H1 (cell line): ENCODE results near the gene ATAD3A. TPM values are rescaled to one million over a fixed set of nuclear protein-coding genes. Genes with fewer than 3 reads are reported as not detected.
"Not testable (repeated sequence)": the region's sequence is repeated elsewhere in the genome, so short reads cannot be mapped to it uniquely, and the experiment has no call there.

Experiments
- CTCF ChIA-PET: fragments of 300-600 bp; sonication (Branson Sonifier 250); formaldehyde crosslinking; loops from one replicate; lab custom pipeline; 2021; ENCODE audit not compliant: partially characterized antibody; lab: Charles Lee
- POLR2A ChIA-PET: fragments of 300-600 bp; sonication (Branson Sonifier 250); formaldehyde crosslinking; loops from one replicate; lab custom pipeline; 2021; ENCODE audit warnings: inconsistent platforms; ENCODE audit not compliant: partially characterized antibody; lab: Charles Lee
- DNase-seq, 2 experiments: peaks; one replicate each; pipeline versions ENCODE4 v3.0.0 to v3.0.0-alpha.2; 2010 to 2022; ENCODE audit warnings: low spot score in 2 of 2, low read depth in 1 of 2, mixed read lengths in 1 of 2
- FAIRE-seq: peaks from 2 replicates; lab custom pipeline; 2011; peaks lifted over from hg19 to GRCh38; lab: Jason Lieb, UNC
- H2AFZ ChIP-seq: 2 replicates; pipeline ENCODE4 v1.8.1; 2012; ENCODE audit warnings: low read length, inconsistent platforms
- H2AK5ac ChIP-seq: 2 replicates; pipeline ENCODE4 v1.6.1; 2013; ENCODE audit warnings: low read depth, low read length
- H2BK120ac ChIP-seq: replicated peaks from 2 replicates; pipeline ENCODE3; 2013; ENCODE audit warnings: low read depth, low read length, inconsistent platforms
- H2BK12ac ChIP-seq: 2 replicates; pipeline ENCODE4 v1.6.1; 2013; ENCODE audit warnings: low read depth, low read length
- H2BK15ac ChIP-seq: 2 replicates; pipeline ENCODE4 v1.6.1; 2013; ENCODE audit warnings: low read length
- H2BK20ac ChIP-seq: 2 replicates; pipeline ENCODE4 v1.6.1; 2013; ENCODE audit warnings: low read length
- H2BK5ac ChIP-seq: 2 replicates; pipeline ENCODE4 v1.6.1; 2013; ENCODE audit warnings: low read depth, low read length
- H3K14ac ChIP-seq: 2 replicates; pipeline ENCODE4 v1.6.1; 2013; ENCODE audit warnings: inconsistent platforms; ENCODE audit not compliant: insufficient read length
- H3K18ac ChIP-seq: 2 replicates; pipeline ENCODE4 v1.6.1; 2013; ENCODE audit warnings: low read length; ENCODE audit errors: extremely low read depth
- H3K23ac ChIP-seq: 2 replicates; pipeline ENCODE4 v1.6.1; 2013; ENCODE audit warnings: inconsistent platforms; ENCODE audit not compliant: insufficient read length
- H3K23me2 ChIP-seq: 2 replicates; pipeline ENCODE4 v1.6.1; 2013; ENCODE audit warnings: low read depth, low read length
- H3K27ac ChIP-seq: 2 replicates; pipeline ENCODE4 v1.6.1; 2011; ENCODE audit warnings: low read depth, low read length, inconsistent platforms
- H3K27me3 ChIP-seq, 4 experiments: replicated peaks in 1 of 4; 1 replicate in 1 of 4; 2 replicates in 3 of 4; pipeline versions ENCODE4 v1.6.1 to v1.8.1; 2011 to 2013; ENCODE audit warnings: low read length in 3 of 4, mild to moderate bottlenecking in 3 of 4, inconsistent platforms in 2 of 4, mixed read lengths in 2 of 4, moderate library complexity in 1 of 4; ENCODE audit not compliant: control insufficient read depth in 3 of 4, insufficient read depth in 3 of 4; ENCODE audit errors: extremely low read depth in 1 of 4
- H3K36me3 ChIP-seq, 4 experiments: 2 replicates each; pipeline versions ENCODE4 v1.6.1 to v1.8.1; 2011 to 2013; ENCODE audit warnings: mild to moderate bottlenecking in 4 of 4, low read length in 3 of 4, moderate library complexity in 2 of 4, control low read depth in 1 of 4, inconsistent platforms in 1 of 4; ENCODE audit not compliant: insufficient read depth in 4 of 4, control insufficient read depth in 2 of 4
- H3K4ac ChIP-seq: replicated peaks from 2 replicates; pipeline ENCODE3; 2013; ENCODE audit warnings: low read length, low read depth, mixed read lengths, inconsistent platforms; ENCODE audit not compliant: insufficient read length
- H3K4me1 ChIP-seq, 4 experiments: replicated peaks in 1 of 4; 1 replicate in 1 of 4; 2 replicates in 3 of 4; pipeline versions ENCODE4 v1.6.1 to v1.8.1; 2011 to 2013; ENCODE audit warnings: low read length in 3 of 4, inconsistent platforms in 2 of 4, mixed read lengths in 1 of 4; ENCODE audit not compliant: insufficient read depth in 4 of 4, control insufficient read depth in 3 of 4
- H3K4me2 ChIP-seq, 2 experiments: 2 replicates each; pipeline versions ENCODE4 v1.6.1 to v1.8.1; 2011 to 2013; ENCODE audit warnings: low read depth in 2 of 2, low read length in 2 of 2, control low read depth in 1 of 2, inconsistent platforms in 1 of 2, mild to moderate bottlenecking in 1 of 2; ENCODE audit not compliant: insufficient read depth in 1 of 2
- H3K4me3 ChIP-seq, 4 experiments: fragments of 200-600, 300-600 bp in 1 of 4; sonication (generic), shearing (Covaris generic), sonication (Bioruptor Twin) in 1 of 4; 2 replicates each; pipeline versions ENCODE4 v1.5.1 to v1.8.1; 2011 to 2016; ENCODE audit warnings: low read length in 4 of 4, low read depth in 3 of 4, control low read depth in 2 of 4, inconsistent platforms in 2 of 4, mild to moderate bottlenecking in 2 of 4, mixed read lengths in 1 of 4, moderate library complexity in 1 of 4; ENCODE audit not compliant: insufficient read depth in 2 of 4; ENCODE audit errors: extremely low read depth in 1 of 4
- H3K56ac ChIP-seq: replicated peaks from 2 replicates; pipeline ENCODE3; 2013; ENCODE audit warnings: low read depth, mild to moderate bottlenecking, mixed read lengths, low read length, inconsistent platforms; ENCODE audit not compliant: insufficient read length
- H3K79me1 ChIP-seq: 2 replicates; pipeline ENCODE4 v1.6.1; 2013; ENCODE audit warnings: low read depth, low read length, control low read depth
- H3K79me2 ChIP-seq, 2 experiments: 2 replicates each; pipeline versions ENCODE4 v1.6.1 to v1.8.1; 2012 to 2013; ENCODE audit warnings: low read length in 2 of 2, mild to moderate bottlenecking in 2 of 2, inconsistent platforms in 1 of 2; ENCODE audit not compliant: insufficient read depth in 2 of 2, control insufficient read depth in 1 of 2
- H3K9ac ChIP-seq, 4 experiments: replicated peaks in 1 of 4; 1 replicate in 1 of 4; 2 replicates in 3 of 4; pipeline versions ENCODE4 v1.6.1 to v1.8.1; 2011 to 2013; ENCODE audit warnings: low read depth in 3 of 4, low read length in 3 of 4, control low read depth in 2 of 4, mild to moderate bottlenecking in 2 of 4, moderate library complexity in 2 of 4, inconsistent platforms in 1 of 4; ENCODE audit errors: extremely low read depth in 1 of 4
- H3K9me3 ChIP-seq, 2 experiments: 2 replicates each; pipeline versions ENCODE4 v1.6.1 to v1.8.1; 2012 to 2013; ENCODE audit warnings: mild to moderate bottlenecking in 2 of 2, moderate library complexity in 2 of 2, control low read depth in 1 of 2, inconsistent platforms in 1 of 2, low read depth in 1 of 2, low read length in 1 of 2, mixed read lengths in 1 of 2; ENCODE audit not compliant: insufficient read depth in 2 of 2
- H4K20me1 ChIP-seq, 2 experiments: replicated peaks in 1 of 2; 2 replicates each; pipeline versions ENCODE3 to v1.8.1; 2011 to 2013; ENCODE audit warnings: inconsistent platforms in 2 of 2, low read length in 2 of 2, mild to moderate bottlenecking in 1 of 2; ENCODE audit not compliant: insufficient read depth in 2 of 2, control insufficient read depth in 1 of 2
- H4K5ac ChIP-seq: 2 replicates; pipeline ENCODE4 v1.6.1; 2013; ENCODE audit warnings: low read length, low read depth, mixed read lengths, inconsistent platforms; ENCODE audit not compliant: insufficient read length
- H4K8ac ChIP-seq: 2 replicates; pipeline ENCODE4 v1.8.0; 2013; ENCODE audit warnings: mild to moderate bottlenecking, moderate library complexity, low read length, inconsistent platforms; ENCODE audit not compliant: insufficient read depth; ENCODE audit errors: extremely low read depth
- H4K91ac ChIP-seq: replicated peaks from 2 replicates; pipeline ENCODE3; 2013; ENCODE audit warnings: low read length, mixed read lengths, inconsistent platforms; ENCODE audit not compliant: insufficient read length
- WGBS, 2 experiments: shearing (Covaris generic) in 1 of 2; methylation state at CpG; one replicate each; pipeline versions ENCODE4 v1.1.6 to v1.1.7; 2013 to 2015; ENCODE audit warnings: low lambda C conversion rate in 2 of 2, mixed read lengths in 2 of 2, inconsistent platforms in 1 of 2, low coverage in 1 of 2, missing lambda C conversion rate in 1 of 2; ENCODE audit not compliant: insufficient replicate concordance in 2 of 2, insufficient coverage in 1 of 2, insufficient read length in 1 of 2; ENCODE audit errors: extremely low coverage in 1 of 2, missing lambda C conversion rate in 1 of 2; 5-methylcytosine and 5-hydroxymethylcytosine counted together
- polyA plus RNA-seq, 7 experiments: library from polyadenylated mRNA; depleted of rRNA in 3 of 7; stranded (reverse) in 5 of 7; unstranded in 2 of 7; fragments of >200 nt in 5 of 7; fragments of 200-250 nt in 2 of 7; gene quantifications; 1 replicate in 5 of 7; 2 replicates in 1 of 7; 4 replicates in 1 of 7; pipeline versions ENCODE4 v1.2.1 to v1.2.3, GENCODE V29; 2011 to 2013; ENCODE audit warnings: missing spikeins in 2 of 7, mixed read lengths in 2 of 7
- total RNA-seq: library from RNA; stranded (reverse); fragmentation: NEBNext Ultra II Directional; extraction: Animal tissue kit (Norgen Biotek cat#: 25700); gene quantifications from 2 replicates; pipeline ENCODE4 v1.2.1, GENCODE V29; 2021

The ATAD3A gene
- total and polyA plus RNA-seq, 2 of the 8 experiments (the other 6 are each of a cell fraction or from before 2014, with no cell fraction given), result 28.3 to 64.7 TPM

- POLR2A ChIA-PET, result interaction anchor here (0.6 kb wide), 1 partner anchor 40 kb away, joined by 3 read pairs; no protein-coding TSS in a partner anchor
- H3K23ac ChIP-seq, H3K23me2 ChIP-seq, H2BK5ac ChIP-seq, H3K27me3 ChIP-seq, H3K18ac ChIP-seq, H2BK120ac ChIP-seq, H4K5ac ChIP-seq, H4K20me1 ChIP-seq, H2AFZ ChIP-seq, H3K27ac ChIP-seq, H3K4me3 ChIP-seq, H3K79me1 ChIP-seq, H3K14ac ChIP-seq, H3K56ac ChIP-seq, H2AK5ac ChIP-seq, CTCF ChIA-PET, H4K8ac ChIP-seq, H3K9me3 ChIP-seq, H2BK12ac ChIP-seq, H2BK20ac ChIP-seq, FAIRE-seq, DNase-seq, H2BK15ac ChIP-seq, H3K4me2 ChIP-seq, H4K91ac ChIP-seq, H3K79me2 ChIP-seq, H3K4me1 ChIP-seq, H3K4ac ChIP-seq, H3K9ac ChIP-seq: not testable (repeated sequence)
- peaks cover 2 to 22% (median 7%) of the 10 kb centered on the region in 4 experiments; a peak in 5 of 8 replicates for H3K36me3 ChIP-seq
- WGBS, 2 experiments, result 89% methylated on average over 17 of the region's 22 CpGs; no CpG with 5 or more reads in 1 of the 2 experiments
Observed at GRCh38 chr1:1533176-1533893, 21.4 kb downstream of the ATAD3A start.
